H1 (cell line): ENCODE data around the gene OTP. TPM values are rescaled to one million over a fixed set of nuclear protein-coding genes. Genes with fewer than 3 reads are reported as not detected.

ENCODE experiments used
- CTCF ChIA-PET: fragments of 300-600 bp; sonication (Branson Sonifier 250); formaldehyde crosslinking; loops from one replicate; lab custom pipeline; 2021; ENCODE audit not compliant: partially characterized antibody; lab: Charles Lee
- POLR2A ChIA-PET: fragments of 300-600 bp; sonication (Branson Sonifier 250); formaldehyde crosslinking; loops from one replicate; lab custom pipeline; 2021; ENCODE audit warnings: inconsistent platforms; ENCODE audit not compliant: partially characterized antibody; lab: Charles Lee
- DNase-seq, 2 experiments: peaks; one replicate each; pipeline versions ENCODE4 v3.0.0 to v3.0.0-alpha.2; 2010 to 2022; ENCODE audit warnings: low spot score in 2 of 2, low read depth in 1 of 2, mixed read lengths in 1 of 2
- FAIRE-seq: peaks from 2 replicates; lab custom pipeline; 2011; peaks lifted over from hg19 to GRCh38; lab: Jason Lieb, UNC
- H2AFZ ChIP-seq: 2 replicates; pipeline ENCODE4 v1.8.1; 2012; ENCODE audit warnings: low read length, inconsistent platforms
- H2AK5ac ChIP-seq: 2 replicates; pipeline ENCODE4 v1.6.1; 2013; ENCODE audit warnings: low read depth, low read length
- H2BK120ac ChIP-seq: replicated peaks from 2 replicates; pipeline ENCODE3; 2013; ENCODE audit warnings: low read depth, low read length, inconsistent platforms
- H2BK12ac ChIP-seq: 2 replicates; pipeline ENCODE4 v1.6.1; 2013; ENCODE audit warnings: low read depth, low read length
- H2BK15ac ChIP-seq: 2 replicates; pipeline ENCODE4 v1.6.1; 2013; ENCODE audit warnings: low read length
- H2BK20ac ChIP-seq: 2 replicates; pipeline ENCODE4 v1.6.1; 2013; ENCODE audit warnings: low read length
- H2BK5ac ChIP-seq: 2 replicates; pipeline ENCODE4 v1.6.1; 2013; ENCODE audit warnings: low read depth, low read length
- H3K14ac ChIP-seq: 2 replicates; pipeline ENCODE4 v1.6.1; 2013; ENCODE audit warnings: inconsistent platforms; ENCODE audit not compliant: insufficient read length
- H3K18ac ChIP-seq: 2 replicates; pipeline ENCODE4 v1.6.1; 2013; ENCODE audit warnings: low read length; ENCODE audit errors: extremely low read depth
- H3K23ac ChIP-seq: 2 replicates; pipeline ENCODE4 v1.6.1; 2013; ENCODE audit warnings: inconsistent platforms; ENCODE audit not compliant: insufficient read length
- H3K23me2 ChIP-seq: 2 replicates; pipeline ENCODE4 v1.6.1; 2013; ENCODE audit warnings: low read depth, low read length
- H3K27ac ChIP-seq: 2 replicates; pipeline ENCODE4 v1.6.1; 2011; ENCODE audit warnings: low read depth, low read length, inconsistent platforms
- H3K27me3 ChIP-seq, 4 experiments: replicated peaks in 1 of 4; 1 replicate in 1 of 4; 2 replicates in 3 of 4; pipeline versions ENCODE4 v1.6.1 to v1.8.1; 2011 to 2013; ENCODE audit warnings: low read length in 3 of 4, mild to moderate bottlenecking in 3 of 4, inconsistent platforms in 2 of 4, mixed read lengths in 2 of 4, moderate library complexity in 1 of 4; ENCODE audit not compliant: control insufficient read depth in 3 of 4, insufficient read depth in 3 of 4; ENCODE audit errors: extremely low read depth in 1 of 4
- H3K36me3 ChIP-seq, 4 experiments: 2 replicates each; pipeline versions ENCODE4 v1.6.1 to v1.8.1; 2011 to 2013; ENCODE audit warnings: mild to moderate bottlenecking in 4 of 4, low read length in 3 of 4, moderate library complexity in 2 of 4, control low read depth in 1 of 4, inconsistent platforms in 1 of 4; ENCODE audit not compliant: insufficient read depth in 4 of 4, control insufficient read depth in 2 of 4
- H3K4ac ChIP-seq: replicated peaks from 2 replicates; pipeline ENCODE3; 2013; ENCODE audit warnings: low read length, low read depth, mixed read lengths, inconsistent platforms; ENCODE audit not compliant: insufficient read length
- H3K4me1 ChIP-seq, 4 experiments: replicated peaks in 1 of 4; 1 replicate in 1 of 4; 2 replicates in 3 of 4; pipeline versions ENCODE4 v1.6.1 to v1.8.1; 2011 to 2013; ENCODE audit warnings: low read length in 3 of 4, inconsistent platforms in 2 of 4, mixed read lengths in 1 of 4; ENCODE audit not compliant: insufficient read depth in 4 of 4, control insufficient read depth in 3 of 4
- H3K4me2 ChIP-seq, 2 experiments: 2 replicates each; pipeline versions ENCODE4 v1.6.1 to v1.8.1; 2011 to 2013; ENCODE audit warnings: low read depth in 2 of 2, low read length in 2 of 2, control low read depth in 1 of 2, inconsistent platforms in 1 of 2, mild to moderate bottlenecking in 1 of 2; ENCODE audit not compliant: insufficient read depth in 1 of 2
- H3K4me3 ChIP-seq, 4 experiments: fragments of 200-600, 300-600 bp in 1 of 4; sonication (generic), shearing (Covaris generic), sonication (Bioruptor Twin) in 1 of 4; 2 replicates each; pipeline versions ENCODE4 v1.5.1 to v1.8.1; 2011 to 2016; ENCODE audit warnings: low read length in 4 of 4, low read depth in 3 of 4, control low read depth in 2 of 4, inconsistent platforms in 2 of 4, mild to moderate bottlenecking in 2 of 4, mixed read lengths in 1 of 4, moderate library complexity in 1 of 4; ENCODE audit not compliant: insufficient read depth in 2 of 4; ENCODE audit errors: extremely low read depth in 1 of 4
- H3K56ac ChIP-seq: replicated peaks from 2 replicates; pipeline ENCODE3; 2013; ENCODE audit warnings: low read depth, mild to moderate bottlenecking, mixed read lengths, low read length, inconsistent platforms; ENCODE audit not compliant: insufficient read length
- H3K79me1 ChIP-seq: 2 replicates; pipeline ENCODE4 v1.6.1; 2013; ENCODE audit warnings: low read depth, low read length, control low read depth
- H3K79me2 ChIP-seq, 2 experiments: 2 replicates each; pipeline versions ENCODE4 v1.6.1 to v1.8.1; 2012 to 2013; ENCODE audit warnings: low read length in 2 of 2, mild to moderate bottlenecking in 2 of 2, inconsistent platforms in 1 of 2; ENCODE audit not compliant: insufficient read depth in 2 of 2, control insufficient read depth in 1 of 2
- H3K9ac ChIP-seq, 4 experiments: replicated peaks in 1 of 4; 1 replicate in 1 of 4; 2 replicates in 3 of 4; pipeline versions ENCODE4 v1.6.1 to v1.8.1; 2011 to 2013; ENCODE audit warnings: low read depth in 3 of 4, low read length in 3 of 4, control low read depth in 2 of 4, mild to moderate bottlenecking in 2 of 4, moderate library complexity in 2 of 4, inconsistent platforms in 1 of 4; ENCODE audit errors: extremely low read depth in 1 of 4
- H3K9me3 ChIP-seq, 2 experiments: 2 replicates each; pipeline versions ENCODE4 v1.6.1 to v1.8.1; 2012 to 2013; ENCODE audit warnings: mild to moderate bottlenecking in 2 of 2, moderate library complexity in 2 of 2, control low read depth in 1 of 2, inconsistent platforms in 1 of 2, low read depth in 1 of 2, low read length in 1 of 2, mixed read lengths in 1 of 2; ENCODE audit not compliant: insufficient read depth in 2 of 2
- H4K20me1 ChIP-seq, 2 experiments: replicated peaks in 1 of 2; 2 replicates each; pipeline versions ENCODE3 to v1.8.1; 2011 to 2013; ENCODE audit warnings: inconsistent platforms in 2 of 2, low read length in 2 of 2, mild to moderate bottlenecking in 1 of 2; ENCODE audit not compliant: insufficient read depth in 2 of 2, control insufficient read depth in 1 of 2
- H4K5ac ChIP-seq: 2 replicates; pipeline ENCODE4 v1.6.1; 2013; ENCODE audit warnings: low read length, low read depth, mixed read lengths, inconsistent platforms; ENCODE audit not compliant: insufficient read length
- H4K8ac ChIP-seq: 2 replicates; pipeline ENCODE4 v1.8.0; 2013; ENCODE audit warnings: mild to moderate bottlenecking, moderate library complexity, low read length, inconsistent platforms; ENCODE audit not compliant: insufficient read depth; ENCODE audit errors: extremely low read depth
- H4K91ac ChIP-seq: replicated peaks from 2 replicates; pipeline ENCODE3; 2013; ENCODE audit warnings: low read length, mixed read lengths, inconsistent platforms; ENCODE audit not compliant: insufficient read length
- EZH2 ChIP-seq: fragments of 200-600 bp; sonication (generic); IDR thresholded peaks from 2 replicates; pipeline ENCODE4 v1.7.1; 2012; ENCODE audit warnings: low read depth, mild to moderate bottlenecking, moderate library complexity, low read length, inconsistent platforms; ENCODE audit not compliant: severe bottlenecking
- KDM1A ChIP-seq: fragments of 200-600, 300-600 bp; sonication (generic); IDR thresholded peaks from 2 replicates; pipeline ENCODE4 v1.7.1; 2016; ENCODE audit warnings: mild to moderate bottlenecking, low read length, borderline replicate concordance
- MAX ChIP-seq: IDR thresholded peaks from 2 replicates; pipeline ENCODE4 v1.6.1; 2012; ENCODE audit warnings: inconsistent platforms
- RNF2 ChIP-seq: fragments of 200-900, 300-1000 bp; sonication (generic); IDR thresholded peaks from 2 replicates; pipeline ENCODE4 v1.7.1; 2016; ENCODE audit warnings: borderline replicate concordance, low read depth, mild to moderate bottlenecking, antibody characterized with exemption, low read length; ENCODE audit not compliant: poor library complexity, severe bottlenecking; ENCODE audit errors: missing control alignments
- SRF ChIP-seq: IDR thresholded peaks from 2 replicates; pipeline ENCODE4 v1.6.1; 2011; ENCODE audit warnings: mild to moderate bottlenecking, low read depth, low read length, moderate library complexity
- SUZ12 ChIP-seq: fragments of 200-600 bp; sonication (generic); IDR thresholded peaks from 2 replicates; pipeline ENCODE4 v1.6.1; 2012; ENCODE audit warnings: mild to moderate bottlenecking, inconsistent platforms, low read length, moderate library complexity, mixed read lengths
- TCF12 ChIP-seq: IDR thresholded peaks from 2 replicates; pipeline ENCODE4 v1.6.1; 2011; ENCODE audit warnings: low read depth, mild to moderate bottlenecking, low read length
- WGBS, 2 experiments: shearing (Covaris generic) in 1 of 2; methylation state at CpG; one replicate each; pipeline versions ENCODE4 v1.1.6 to v1.1.7; 2013 to 2015; ENCODE audit warnings: low lambda C conversion rate in 2 of 2, mixed read lengths in 2 of 2, inconsistent platforms in 1 of 2, low coverage in 1 of 2, missing lambda C conversion rate in 1 of 2; ENCODE audit not compliant: insufficient replicate concordance in 2 of 2, insufficient coverage in 1 of 2, insufficient read length in 1 of 2; ENCODE audit errors: extremely low coverage in 1 of 2, missing lambda C conversion rate in 1 of 2; 5-methylcytosine and 5-hydroxymethylcytosine counted together
- polyA plus RNA-seq, 7 experiments: library from polyadenylated mRNA; depleted of rRNA in 3 of 7; stranded (reverse) in 5 of 7; unstranded in 2 of 7; fragments of >200 nt in 5 of 7; fragments of 200-250 nt in 2 of 7; gene quantifications; 1 replicate in 5 of 7; 2 replicates in 1 of 7; 4 replicates in 1 of 7; pipeline versions ENCODE4 v1.2.1 to v1.2.3, GENCODE V29; 2011 to 2013; ENCODE audit warnings: missing spikeins in 2 of 7, mixed read lengths in 2 of 7
- total RNA-seq: library from RNA; stranded (reverse); fragmentation: NEBNext Ultra II Directional; extraction: Animal tissue kit (Norgen Biotek cat#: 25700); gene quantifications from 2 replicates; pipeline ENCODE4 v1.2.1, GENCODE V29; 2021

Gene OTP
- total and polyA plus RNA-seq, 2 of the 8 experiments (the other 6 are each of a cell fraction or from before 2014, with no cell fraction given) = not detected

- no peak overlapping the region for H2AFZ ChIP-seq
- peaks cover 11 to 14% of the 10 kb centered on the region in 2 experiments for H4K20me1 ChIP-seq
- H2BK20ac ChIP-seq = no peak overlapping the region
- no peaks in the 10 kb centered on the region for H3K36me3 ChIP-seq
- H4K91ac ChIP-seq = no peak overlapping the region
- no peak overlapping the region for H3K18ac ChIP-seq
- H3K27me3 ChIP-seq = peaks cover 56 to 82% (median 80%) of the 10 kb centered on the region in 4 experiments
- 30% methylated on average over 11 of the region's 11 CpGs; no CpG with 5 or more reads in 1 of the 2 experiments for WGBS, 2 experiments
- no peak overlapping the region for H2BK5ac ChIP-seq
- H2BK15ac ChIP-seq = no peak overlapping the region
- no peak overlapping the region for H3K14ac ChIP-seq
- no peak overlapping the region for H4K8ac ChIP-seq
- H3K4me3 ChIP-seq = peak overlapping the region in 2 of 4 experiments; percentile 3 to 60; a peak in 2 of 8 replicates
- no peak overlapping the region for H2AK5ac ChIP-seq
- no peak overlapping the region for H3K4ac ChIP-seq
- H2BK120ac ChIP-seq = no peak overlapping the region
- no peak overlapping the region for H4K5ac ChIP-seq
- no peaks in the 10 kb centered on the region for H3K79me1 ChIP-seq
- DNase-seq (no peak), FAIRE-seq (no peak)
- no peak overlapping the region for H3K56ac ChIP-seq
- H3K4me2 ChIP-seq = peak overlapping the region; percentile 62 to 87
- CTCF ChIA-PET = interaction anchor here (0.5 to 3.4 kb wide), 14 partner anchors 8 to 400 kb away, joined by 3 to 13 read pairs (median 3); partner anchors contain the start of gene OTP
- no peak for TF ChIP-seq TCF12
- no peak for TF ChIP-seq MAX
- peak; percentile 50 for TF ChIP-seq RNF2
- TF ChIP-seq EZH2 = peak; percentile 33
- no peak for TF ChIP-seq SRF
- TF ChIP-seq SUZ12 = peak; percentile 47; the same call in 1 of the 2 replicates
- TF ChIP-seq KDM1A = no peak
- H3K9me3 ChIP-seq = no peaks in the 10 kb centered on the region
- H2BK12ac ChIP-seq = no peak overlapping the region
- H3K27ac ChIP-seq = no peak overlapping the region
- H3K4me1 ChIP-seq = peaks cover under 1 to 6% (median 4%) of the 10 kb centered on the region in 4 experiments
- H3K9ac ChIP-seq = no peak overlapping the region
- no peak overlapping the region for H3K23ac ChIP-seq
- POLR2A ChIA-PET = interaction anchor here (1.2 kb wide), 1 partner anchor 200 kb away, joined by 3 read pairs; no protein-coding TSS in a partner anchor
- peaks cover 5% of the 10 kb centered on the region for H3K23me2 ChIP-seq
- H3K79me2 ChIP-seq = no peaks in the 10 kb centered on the region
Measured at GRCh38 chr5:77645995-77646639, 7.6 kb upstream of the OTP start.
